RWPE2 (cell line): ENCODE results near the gene MACROH2A2.
A peak's percentile ranks its signal among the peaks of the same experiment; 100 is the strongest.

Source experiments
- ATAC-seq: fragments of 200-7000 bp; cut with Tn5 transposase; 3 replicates; pipeline ENCODE4 v1.9.1; 2021; ENCODE audit warnings: low read depth
- DNase-seq: peaks from one replicate; pipeline ENCODE4 v3.0.0-alpha.2; 2020; ENCODE audit warnings: low spot score
- H3K27ac ChIP-seq: fragments of 450-650 bp; 2 replicates; pipeline ENCODE4 v1.5.1; 2017; ENCODE audit warnings: mild to moderate bottlenecking; ENCODE audit not compliant: poor library complexity, severe bottlenecking
- H3K27me3 ChIP-seq: fragments of 250-450 bp; sonication (Bioruptor Pico); 2 replicates; pipeline ENCODE4 v1.5.1; 2021; ENCODE audit warnings: mild to moderate bottlenecking, moderate library complexity; ENCODE audit not compliant: insufficient read depth, poor library complexity, severe bottlenecking
- H3K36me3 ChIP-seq: fragments of 250-450 bp; sonication (Bioruptor Pico); 2 replicates; pipeline ENCODE4 v1.5.1; 2020; ENCODE audit warnings: low read depth, mild to moderate bottlenecking, moderate library complexity
- H3K4me1 ChIP-seq: fragments of 250-450 bp; sonication (Bioruptor Pico); 2 replicates; pipeline ENCODE4 v1.5.1; 2021; ENCODE audit warnings: mild to moderate bottlenecking, moderate library complexity; ENCODE audit not compliant: insufficient read depth, poor library complexity, severe bottlenecking
- H3K4me3 ChIP-seq: fragments of 250-450 bp; sonication (Bioruptor Pico); 2 replicates; pipeline ENCODE4 v1.5.1; 2021; ENCODE audit warnings: mild to moderate bottlenecking, moderate library complexity; ENCODE audit not compliant: severe bottlenecking
- H3K9me3 ChIP-seq: fragments of 250-450 bp; sonication (Bioruptor Pico); 2 replicates; pipeline ENCODE4 v1.5.1; 2021; ENCODE audit warnings: mild to moderate bottlenecking, moderate library complexity; ENCODE audit not compliant: severe bottlenecking
- TF ChIP-seq, protein P1 (sequence below): fragments of 450-650 bp; IDR thresholded peaks from one replicate; pipeline ENCODE4 v1.5.1; 2017; ENCODE audit warnings: mild to moderate bottlenecking, moderate library complexity; ENCODE audit not compliant: poor library complexity, severe bottlenecking

The MACROH2A2 gene

DNA sequence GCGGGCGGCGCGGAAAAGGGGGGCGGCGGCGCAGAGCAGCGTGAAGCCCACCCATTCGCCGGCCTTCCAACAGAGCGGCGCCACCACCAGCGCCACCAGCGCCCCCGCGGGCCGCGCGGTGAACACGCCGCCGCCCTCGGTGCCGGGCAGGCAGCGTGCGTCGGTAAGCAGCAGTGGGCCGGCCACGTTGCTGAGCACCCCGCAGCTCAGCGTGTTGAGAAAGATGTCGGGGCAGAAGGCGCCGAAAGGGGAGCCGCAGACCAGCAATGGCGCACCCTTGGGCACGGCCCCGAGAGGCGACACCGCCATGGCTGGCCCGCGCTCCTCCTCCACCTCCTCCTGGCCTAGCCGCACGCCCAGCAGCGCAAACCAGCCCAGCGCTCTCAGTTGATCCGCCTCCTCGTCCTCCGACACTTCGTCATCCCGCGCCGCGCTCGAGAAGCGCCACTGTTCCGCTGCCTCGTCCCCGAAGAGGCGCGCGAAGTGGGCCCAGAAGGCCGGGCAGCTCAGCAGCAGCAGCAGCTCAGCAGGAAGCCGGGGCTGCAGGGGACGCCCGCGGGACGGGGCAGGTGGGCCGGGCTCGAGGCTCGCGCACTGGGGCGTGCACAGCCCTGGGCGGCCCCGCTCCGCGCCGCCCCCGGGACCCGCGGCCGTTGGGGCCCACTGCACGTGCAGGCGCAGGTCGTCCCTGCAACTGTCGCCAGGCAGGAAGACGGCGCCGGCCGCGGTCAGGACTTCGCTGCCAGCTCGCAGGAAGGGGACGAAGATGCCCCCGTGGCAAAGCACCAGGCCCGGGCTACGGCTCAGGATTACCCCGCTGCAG is 93.2 kb downstream of the MACROH2A2 start:
- Histone ChIP-seq H3K27me3 (no peaks in the 10 kb centered on the region), H3K36me3 (peaks cover 25% of the 10 kb centered on the region), H3K4me3 (peak overlapping the region; percentile 63), H3K27ac (peak overlapping the region; percentile 85), H3K9me3 (no peaks in the 10 kb centered on the region), H3K4me1 (peaks cover 15% of the 10 kb centered on the region)
- TF ChIP-seq, protein P1, sequence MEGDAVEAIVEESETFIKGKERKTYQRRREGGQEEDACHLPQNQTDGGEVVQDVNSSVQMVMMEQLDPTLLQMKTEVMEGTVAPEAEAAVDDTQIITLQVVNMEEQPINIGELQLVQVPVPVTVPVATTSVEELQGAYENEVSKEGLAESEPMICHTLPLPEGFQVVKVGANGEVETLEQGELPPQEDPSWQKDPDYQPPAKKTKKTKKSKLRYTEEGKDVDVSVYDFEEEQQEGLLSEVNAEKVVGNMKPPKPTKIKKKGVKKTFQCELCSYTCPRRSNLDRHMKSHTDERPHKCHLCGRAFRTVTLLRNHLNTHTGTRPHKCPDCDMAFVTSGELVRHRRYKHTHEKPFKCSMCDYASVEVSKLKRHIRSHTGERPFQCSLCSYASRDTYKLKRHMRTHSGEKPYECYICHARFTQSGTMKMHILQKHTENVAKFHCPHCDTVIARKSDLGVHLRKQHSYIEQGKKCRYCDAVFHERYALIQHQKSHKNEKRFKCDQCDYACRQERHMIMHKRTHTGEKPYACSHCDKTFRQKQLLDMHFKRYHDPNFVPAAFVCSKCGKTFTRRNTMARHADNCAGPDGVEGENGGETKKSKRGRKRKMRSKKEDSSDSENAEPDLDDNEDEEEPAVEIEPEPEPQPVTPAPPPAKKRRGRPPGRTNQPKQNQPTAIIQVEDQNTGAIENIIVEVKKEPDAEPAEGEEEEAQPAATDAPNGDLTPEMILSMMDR: peak; percentile 18
- ATAC-seq: peak; percentile 49
- no peak for DNase-seq

DNA sequence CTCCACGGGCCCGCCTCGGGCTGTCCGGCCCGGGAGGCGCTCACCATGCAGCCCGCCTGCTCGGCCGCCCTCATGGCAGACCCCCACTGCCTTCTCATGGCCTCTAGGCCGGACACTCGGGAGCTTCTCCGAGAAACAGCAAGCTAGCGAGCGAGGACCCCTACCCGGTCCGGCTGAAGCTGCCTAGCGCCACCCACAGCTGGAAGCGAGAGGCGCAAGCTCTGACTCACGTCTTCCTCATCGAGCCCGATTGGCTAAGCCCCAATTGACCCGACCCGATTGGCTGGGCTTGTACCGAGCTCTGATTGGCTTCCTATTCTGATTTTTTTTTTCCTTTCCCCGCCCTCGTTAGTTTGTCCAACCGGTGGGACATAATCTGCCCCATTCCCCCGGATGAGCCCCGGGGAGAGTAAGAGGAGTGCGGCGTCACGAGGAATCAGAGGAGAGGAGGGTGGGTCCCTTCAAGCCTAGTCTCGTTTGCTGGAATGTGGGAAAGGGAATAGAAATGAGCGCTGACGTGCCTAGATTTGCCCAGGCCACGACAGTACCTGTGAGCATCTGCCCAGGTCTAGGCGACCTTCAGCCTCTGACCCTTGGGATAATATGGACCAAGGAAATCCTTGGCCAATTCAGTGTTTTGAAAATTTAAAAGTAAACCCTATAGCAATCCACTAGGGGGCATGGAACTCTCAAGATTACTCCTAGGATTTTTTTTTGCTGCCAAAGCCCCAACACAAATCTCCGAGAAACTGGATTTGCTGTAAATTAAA is 94.0 kb downstream of the MACROH2A2 start, which contains the start of gene TYSND1:
Gene TYSND1 (minus strand): TSS at position 212 of the 770 bp plus-strand sequence. CDS start 114 bp downstream, at position 98.
- H3K36me3 ChIP-seq: peaks cover 30% of the 10 kb centered on the region
- peak within 1 kb of the TSS; percentile 85 for H3K27ac ChIP-seq
- TF ChIP-seq, protein P1: peak; percentile 86
- H3K9me3 ChIP-seq: no peaks in the 10 kb centered on the region
- DNase-seq (peak; percentile 97), ATAC-seq (peak; percentile 82)
- H3K4me1 ChIP-seq: peaks cover 15% of the 10 kb centered on the region
- peak within 1 kb of the TSS; percentile 63 for H3K4me3 ChIP-seq
- H3K27me3 ChIP-seq: no peaks in the 10 kb centered on the region

DNA sequence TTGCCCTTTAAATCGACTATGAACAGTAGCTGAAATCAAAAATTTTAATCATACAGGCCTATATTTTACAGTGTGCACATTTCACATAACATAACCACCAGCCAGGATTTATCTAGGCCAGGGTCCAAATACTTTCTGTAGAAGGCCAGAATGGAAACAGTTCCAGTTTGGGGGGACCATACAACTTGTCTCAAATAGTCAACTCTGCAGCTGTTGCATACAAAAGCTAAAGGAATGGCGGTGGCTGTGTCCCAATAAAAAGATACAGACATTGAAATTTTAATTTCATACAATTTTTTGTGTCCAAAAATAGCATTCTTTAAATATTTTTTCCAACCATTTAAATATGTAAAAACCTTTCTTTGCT is 94.6 kb downstream of the MACROH2A2 start:
- TF ChIP-seq, protein P1: no peak
- no peak for DNase-seq
- Histone ChIP-seq H3K36me3 (peaks cover 35% of the 10 kb centered on the region), H3K27ac (peak overlapping the region; percentile 85), H3K4me3 (no peak overlapping the region), H3K9me3 (no peaks in the 10 kb centered on the region), H3K27me3 (no peaks in the 10 kb centered on the region), H3K4me1 (peaks cover 15% of the 10 kb centered on the region)
- ATAC-seq: no peak

DNA sequence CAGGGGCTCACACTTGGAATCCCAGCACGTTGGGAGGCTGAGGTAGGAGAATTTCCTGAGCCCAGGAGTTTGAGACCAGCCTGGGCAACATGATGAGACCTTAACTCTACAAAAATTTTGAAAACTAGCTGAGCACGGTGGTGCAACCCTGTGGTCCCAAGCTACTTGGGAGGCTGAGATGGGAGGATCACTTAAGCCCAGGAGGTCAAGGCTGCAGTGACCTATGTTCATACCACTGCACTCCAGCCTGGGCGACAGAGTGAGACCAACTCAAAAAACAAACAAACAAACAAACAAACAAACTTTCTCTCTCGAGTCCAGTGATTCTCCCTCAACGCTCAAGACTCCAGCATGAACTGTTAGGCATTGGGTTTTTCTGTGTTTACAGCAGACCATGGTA is 95.9 kb downstream of the MACROH2A2 start:
- Histone ChIP-seq H3K36me3 (peaks cover 48% of the 10 kb centered on the region), H3K4me1 (peaks cover 15% of the 10 kb centered on the region), H3K27me3 (no peaks in the 10 kb centered on the region), H3K9me3 (no peaks in the 10 kb centered on the region), H3K27ac (no peak overlapping the region), H3K4me3 (no peak overlapping the region)
- ATAC-seq: no peak
- TF ChIP-seq, protein P1: no peak
- no peak for DNase-seq
